Muscle of leg (tissue), 16 donors: ENCODE measurements around the gene TAF11L6. TPM values are rescaled to one million over a fixed set of nuclear protein-coding genes. Genes with fewer than 3 reads are reported as not detected.
"Not testable (repeated sequence)": the region's sequence is repeated elsewhere in the genome, so short reads cannot be mapped to it uniquely, and the experiment has no call there.

Experiments used
- DNase-seq: peaks from one replicate; pipeline ENCODE4 v3.0.0; 2013
- H3K27ac ChIP-seq: one replicate; pipeline ENCODE4 v1.5.1; 2013; ENCODE audit warnings: mild to moderate bottlenecking, low read length, control low read depth
- H3K27me3 ChIP-seq: one replicate; pipeline ENCODE4 v1.6.1; 2013; ENCODE audit warnings: low read length; ENCODE audit not compliant: control insufficient read depth, insufficient read depth
- H3K36me3 ChIP-seq: one replicate; pipeline ENCODE4 v1.6.1; 2013; ENCODE audit warnings: low read length; ENCODE audit not compliant: control insufficient read depth, insufficient read depth
- H3K4me1 ChIP-seq: one replicate; pipeline ENCODE4 v1.6.1; 2013; ENCODE audit warnings: low read length; ENCODE audit not compliant: control insufficient read depth, insufficient read depth
- H3K4me3 ChIP-seq: one replicate; pipeline ENCODE4 v1.5.1; 2013; ENCODE audit warnings: low read length, control low read depth
- H3K9me3 ChIP-seq: replicated peaks from 2 replicates; pipeline ENCODE4 v1.6.1; 2013; ENCODE audit warnings: low read depth, low read length; ENCODE audit not compliant: control insufficient read depth
- WGBS: methylation state at CpG from one replicate; pipeline ENCODE4 v1.1.5; 2013; ENCODE audit warnings: missing lambda C conversion rate; ENCODE audit not compliant: insufficient coverage; 5-methylcytosine and 5-hydroxymethylcytosine counted together
- long read RNA-seq, 11 donors: transcript quantifications; one replicate each; lab custom pipeline, GENCODE V29; 2026
- polyA plus RNA-seq, 8 donors: library from polyadenylated mRNA; unstranded; fragments of 120-200 nt; gene quantifications; one replicate each; pipeline versions ENCODE4 v1.2.1 to v1.2.3, GENCODE V29; 2013; ENCODE audit warnings: inconsistent platforms in 1 of 8, low replicate concordance in 1 of 8; ENCODE audit not compliant: insufficient read length in 8 of 8, insufficient read depth in 1 of 8
- total RNA-seq: library from RNA; stranded (reverse); fragments of 120-200 nt; gene quantifications from one replicate; pipeline ENCODE4 v1.2.4, GENCODE V29; 2013

Gene TAF11L6
- total RNA-seq, result not detected
- polyA plus RNA-seq, result not detected
- long read RNA-seq, donor 1, result 0 reads
- long read RNA-seq, donor 2, result 0 reads
- long read RNA-seq, donor 3, result 0 reads
- long read RNA-seq, donor 4, result 0 reads
- long read RNA-seq, donor 5, result 0 reads
- long read RNA-seq, donor 6, result 0 reads
- long read RNA-seq, donor 7, result 0 reads
- long read RNA-seq, donor 8, result 0 reads
- long read RNA-seq, donor 9, result 0 reads
- long read RNA-seq, donor 10, result 0 reads
- long read RNA-seq, donor 11, result 0 reads

GRCh38 chr5:17528369-17528768 is at the start of gene TAF11L6:
TSS of gene TAF11L6 (plus strand) at chr5:17528669.
- H3K9me3 ChIP-seq, H3K4me3 ChIP-seq, H3K4me1 ChIP-seq, DNase-seq, H3K27me3 ChIP-seq, H3K27ac ChIP-seq, H3K36me3 ChIP-seq: not testable (repeated sequence)
- no CpG with 5 or more reads among the region's 15 CpGs for WGBS

GRCh38 chr5:17481378-17481777 is 47.1 kb upstream of the TAF11L6 start:
- Histone ChIP-seq H3K4me1 (no peaks in the 10 kb centered on the region), H3K9me3 (no peaks in the 10 kb centered on the region), H3K27me3 (no peaks in the 10 kb centered on the region), H3K27ac (no peak overlapping the region), H3K36me3 (no peaks in the 10 kb centered on the region), H3K4me3 (no peak overlapping the region)
- no peak for DNase-seq
- WGBS, result no CpG with 5 or more reads among the region's 4 CpGs

- no peak for DNase-seq
- Histone ChIP-seq H3K36me3 (no peaks in the 10 kb centered on the region), H3K4me1 (no peaks in the 10 kb centered on the region), H3K4me3 (no peak overlapping the region), H3K27me3 (no peaks in the 10 kb centered on the region), H3K9me3 (no peaks in the 10 kb centered on the region), H3K27ac (no peak overlapping the region)
- no CpG with 5 or more reads among the region's 2 CpGs for WGBS
Observed at GRCh38 chr5:17482790-17483189, 45.7 kb upstream of the TAF11L6 start.

GRCh38 chr5:17486464-17487173 is 41.9 kb upstream of the TAF11L6 start:
- not testable (repeated sequence) for H3K4me3 ChIP-seq, H3K27me3 ChIP-seq, H3K36me3 ChIP-seq, DNase-seq, H3K27ac ChIP-seq, H3K9me3 ChIP-seq, H3K4me1 ChIP-seq
- WGBS, result 87% methylated on average over 6 of the region's 10 CpGs

DNA sequence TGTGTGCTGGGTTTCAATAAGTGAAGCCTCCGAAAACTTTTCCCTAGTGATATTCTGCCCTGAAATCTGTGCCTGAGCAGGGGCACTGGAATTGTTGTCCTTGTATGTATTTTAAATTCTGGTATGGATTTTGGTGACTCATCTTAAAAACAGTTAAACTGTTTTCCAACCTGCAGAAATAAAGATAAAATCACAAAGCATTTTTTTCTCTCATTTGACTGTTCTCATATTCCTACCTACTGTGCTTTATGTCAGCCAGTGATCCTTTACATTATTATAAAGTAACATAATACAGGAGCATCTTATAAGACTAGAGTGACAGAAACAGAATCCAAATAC is 41.3 kb upstream of the TAF11L6 start:
- whole genome bisulfite sequencing, result no CpG with 5 or more reads among the region's 1 CpG

DNA sequence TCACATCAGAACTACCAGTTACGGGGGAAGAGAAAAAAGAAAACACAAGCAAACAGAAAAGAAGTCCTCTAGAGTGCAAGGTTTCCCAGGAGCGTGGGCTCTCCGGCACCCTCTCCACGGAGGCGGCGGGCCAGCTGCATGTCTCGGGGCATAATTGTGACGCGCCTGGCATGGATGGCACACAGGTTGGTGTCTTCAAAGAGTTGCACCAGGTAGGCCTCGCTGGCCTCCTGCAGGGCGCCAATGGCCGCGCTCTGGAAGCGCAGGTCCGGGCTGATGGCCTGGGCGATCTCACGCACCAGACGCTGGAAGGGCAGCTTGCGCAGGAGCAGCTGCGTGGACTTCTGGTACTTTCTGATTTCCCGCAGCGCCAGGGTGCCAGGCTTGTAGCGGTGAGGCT is 37.2 kb upstream of the TAF11L6 start:
- H3K27ac ChIP-seq, H3K36me3 ChIP-seq, DNase-seq, H3K27me3 ChIP-seq, H3K9me3 ChIP-seq, H3K4me3 ChIP-seq, H3K4me1 ChIP-seq: not testable (repeated sequence)
- 96% methylated on average over 12 of the region's 23 CpGs for WGBS

More for the DNA sequence above, 41.3 kb upstream of the TAF11L6 start:
- Histone ChIP-seq H3K4me3 (no peak overlapping the region), H3K36me3 (no peaks in the 10 kb centered on the region), H3K27ac (no peak overlapping the region), H3K4me1 (no peaks in the 10 kb centered on the region), H3K27me3 (no peaks in the 10 kb centered on the region), H3K9me3 (no peaks in the 10 kb centered on the region)
- no peak for DNase-seq

DNA sequence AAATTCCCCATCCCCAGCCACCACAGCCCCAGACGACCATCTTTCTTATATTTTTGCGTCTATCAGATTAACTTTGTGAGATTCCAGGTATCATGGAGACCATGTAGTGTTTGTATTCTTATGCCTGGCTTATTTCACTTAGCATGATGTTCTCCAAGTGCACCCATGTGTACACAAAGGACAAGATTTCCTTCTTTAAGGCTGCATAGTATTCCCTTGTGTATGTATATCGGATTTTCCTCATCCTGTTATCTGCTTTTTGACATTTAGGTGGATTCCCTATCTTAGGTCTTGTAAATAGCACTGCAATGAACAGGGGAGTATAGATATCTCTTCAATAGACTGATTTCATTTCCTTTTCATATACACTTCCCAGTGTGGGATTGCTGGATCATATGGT is 35.7 kb upstream of the TAF11L6 start:
- no peak for DNase-seq
- Histone ChIP-seq H3K27me3 (no peaks in the 10 kb centered on the region), H3K36me3 (no peaks in the 10 kb centered on the region), H3K27ac (no peak overlapping the region), H3K9me3 (no peaks in the 10 kb centered on the region), H3K4me1 (no peaks in the 10 kb centered on the region), H3K4me3 (no peak overlapping the region)
- no CpG with 5 or more reads among the region's 3 CpGs for WGBS

DNA sequence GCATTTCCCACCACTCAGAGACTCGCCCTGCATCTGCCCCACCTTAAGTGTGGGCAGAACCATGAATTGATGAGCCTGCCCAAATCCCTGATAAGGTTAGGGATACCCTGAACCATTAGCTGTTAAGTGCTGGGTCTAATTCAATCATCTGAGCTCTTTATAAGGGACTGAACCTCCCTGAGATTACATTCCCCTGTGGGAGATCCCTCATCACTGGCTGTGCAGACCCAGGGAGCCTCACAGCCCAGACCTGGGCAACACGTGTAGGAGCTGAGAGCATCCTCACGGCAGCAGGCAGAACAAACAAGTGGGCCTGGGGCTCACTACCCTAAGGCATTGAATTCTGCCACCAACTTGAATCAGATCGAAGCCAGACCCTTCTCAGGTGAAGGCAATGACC is 31.0 kb upstream of the TAF11L6 start:
- 52% methylated on average over 2 of the region's 4 CpGs for WGBS
- Histone ChIP-seq H3K27ac (no peak overlapping the region), H3K9me3 (no peaks in the 10 kb centered on the region), H3K27me3 (no peaks in the 10 kb centered on the region), H3K36me3 (no peaks in the 10 kb centered on the region), H3K4me1 (no peaks in the 10 kb centered on the region), H3K4me3 (no peak overlapping the region)
- DNase-seq, result no peak

GRCh38 chr5:17497931-17498330 is 30.5 kb upstream of the TAF11L6 start, which contains the start of gene TAF11L2:
TSS of gene TAF11L2 (plus strand) at chr5:17498231.
- WGBS, result 77% methylated on average over 3 of the region's 8 CpGs
- DNase-seq, H3K27ac ChIP-seq, H3K4me1 ChIP-seq, H3K9me3 ChIP-seq, H3K27me3 ChIP-seq, H3K36me3 ChIP-seq, H3K4me3 ChIP-seq: not testable (repeated sequence)

- 97% methylated on average over 16 of the region's 17 CpGs for WGBS
- no peak for DNase-seq
- H3K4me3 ChIP-seq, result no peak overlapping the region
- no peak overlapping the region for H3K27ac ChIP-seq
- H3K27me3 ChIP-seq, result no peaks in the 10 kb centered on the region
- no peaks in the 10 kb centered on the region for H3K9me3 ChIP-seq
- H3K36me3 ChIP-seq, result no peaks in the 10 kb centered on the region
- H3K4me1 ChIP-seq, result no peaks in the 10 kb centered on the region
Observed at GRCh38 chr5:17511775-17512325, 16.6 kb upstream of the TAF11L6 start.
